ENCODE measurements around the gene DPP10.

DPP10 gene

DNA sequence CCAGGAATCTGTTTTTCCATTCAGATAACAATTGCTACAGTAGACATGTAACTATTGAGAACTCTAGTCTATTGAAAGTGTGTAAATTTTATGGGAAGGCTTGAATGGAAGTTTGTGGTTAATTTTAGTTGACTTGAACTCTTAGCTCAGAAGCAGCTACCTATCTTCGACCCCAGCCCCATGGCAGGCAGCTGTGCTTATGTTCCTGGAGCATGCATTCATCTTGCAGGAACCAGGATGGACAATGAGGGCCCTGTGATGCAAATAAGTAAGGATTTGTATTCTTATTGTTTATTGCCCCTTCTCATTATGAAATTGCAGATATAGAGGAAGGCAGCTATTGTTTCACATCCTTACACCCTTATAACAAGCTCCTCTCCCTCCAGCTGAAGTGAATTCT is 1252.2 kb downstream of the DPP10 start:
- Histone ChIP-seq H3K4me1 (ENCODE audit: control insufficient read depth in 1 of 2, insufficient read depth in 1 of 2, low read depth in 1 of 2, low read length in 1 of 2) (no peaks in the 10 kb centered on the region), H3K4me3 (ENCODE audit: low read depth in 1 of 2, low read length in 1 of 2) (no peak overlapping the region), H3K9me3 (no peaks in the 10 kb centered on the region), H3K27me3 (no peaks in the 10 kb centered on the region), H3K36me3 (no peaks in the 10 kb centered on the region), H3K27ac (no peak overlapping the region)
- TF ChIP-seq, protein P1, sequence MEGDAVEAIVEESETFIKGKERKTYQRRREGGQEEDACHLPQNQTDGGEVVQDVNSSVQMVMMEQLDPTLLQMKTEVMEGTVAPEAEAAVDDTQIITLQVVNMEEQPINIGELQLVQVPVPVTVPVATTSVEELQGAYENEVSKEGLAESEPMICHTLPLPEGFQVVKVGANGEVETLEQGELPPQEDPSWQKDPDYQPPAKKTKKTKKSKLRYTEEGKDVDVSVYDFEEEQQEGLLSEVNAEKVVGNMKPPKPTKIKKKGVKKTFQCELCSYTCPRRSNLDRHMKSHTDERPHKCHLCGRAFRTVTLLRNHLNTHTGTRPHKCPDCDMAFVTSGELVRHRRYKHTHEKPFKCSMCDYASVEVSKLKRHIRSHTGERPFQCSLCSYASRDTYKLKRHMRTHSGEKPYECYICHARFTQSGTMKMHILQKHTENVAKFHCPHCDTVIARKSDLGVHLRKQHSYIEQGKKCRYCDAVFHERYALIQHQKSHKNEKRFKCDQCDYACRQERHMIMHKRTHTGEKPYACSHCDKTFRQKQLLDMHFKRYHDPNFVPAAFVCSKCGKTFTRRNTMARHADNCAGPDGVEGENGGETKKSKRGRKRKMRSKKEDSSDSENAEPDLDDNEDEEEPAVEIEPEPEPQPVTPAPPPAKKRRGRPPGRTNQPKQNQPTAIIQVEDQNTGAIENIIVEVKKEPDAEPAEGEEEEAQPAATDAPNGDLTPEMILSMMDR (IDR thresholded peaks at IDR 0.05), result no peak

DNA sequence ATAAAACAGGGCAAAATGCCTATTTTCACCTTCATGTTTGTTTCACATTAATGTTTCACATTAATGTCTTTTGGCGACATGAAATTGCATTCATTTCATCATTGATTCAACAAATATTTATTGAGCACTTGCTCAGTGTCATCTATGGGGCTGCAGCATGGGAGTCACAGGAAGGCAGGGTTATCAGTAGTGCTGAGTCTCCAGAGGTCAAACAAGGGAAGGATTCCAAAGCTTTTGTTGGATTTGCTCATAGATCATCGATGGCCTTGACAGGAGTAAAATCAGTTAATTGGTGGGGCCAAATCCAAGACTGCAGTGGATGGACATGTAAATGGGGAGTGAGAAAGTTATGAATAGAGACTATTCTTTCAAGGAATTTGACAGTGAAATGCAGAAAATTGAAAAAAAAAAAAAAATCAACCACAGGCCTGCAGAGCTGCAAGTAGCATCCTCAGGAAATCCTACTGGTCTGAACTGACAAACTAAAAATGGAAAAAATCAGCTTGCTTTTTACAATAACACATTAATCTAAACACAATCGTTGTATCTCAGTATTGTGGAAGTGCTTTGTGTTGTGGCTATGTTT is 1290.8 kb downstream of the DPP10 start:
- Histone ChIP-seq H3K27ac (no peak overlapping the region), H3K36me3 (no peaks in the 10 kb centered on the region), H3K27me3 (no peaks in the 10 kb centered on the region), H3K4me1 (ENCODE audit: control insufficient read depth in 1 of 2, insufficient read depth in 1 of 2, low read depth in 1 of 2, low read length in 1 of 2) (no peaks in the 10 kb centered on the region), H3K4me3 (ENCODE audit: low read depth in 1 of 2, low read length in 1 of 2) (no peak overlapping the region), H3K9me3 (no peaks in the 10 kb centered on the region)
- TF ChIP-seq, protein P1 (IDR thresholded peaks at IDR 0.05), result no peak

GRCh38 chr2:115738111-115738510 is 1295.7 kb downstream of the DPP10 start:
- no peaks in the 10 kb centered on the region for H3K4me1 ChIP-seq (ENCODE audit: control insufficient read depth in 1 of 2, insufficient read depth in 1 of 2, low read depth in 1 of 2, low read length in 1 of 2)
- no peak overlapping the region for H3K27ac ChIP-seq
- H3K27me3 ChIP-seq, result no peaks in the 10 kb centered on the region
- TF ChIP-seq, protein P1 (IDR thresholded peaks at IDR 0.05), result no peak
- no peaks in the 10 kb centered on the region for H3K36me3 ChIP-seq
- no peaks in the 10 kb centered on the region for H3K9me3 ChIP-seq
- no peak overlapping the region for H3K4me3 ChIP-seq (ENCODE audit: low read depth in 1 of 2, low read length in 1 of 2)

DNA sequence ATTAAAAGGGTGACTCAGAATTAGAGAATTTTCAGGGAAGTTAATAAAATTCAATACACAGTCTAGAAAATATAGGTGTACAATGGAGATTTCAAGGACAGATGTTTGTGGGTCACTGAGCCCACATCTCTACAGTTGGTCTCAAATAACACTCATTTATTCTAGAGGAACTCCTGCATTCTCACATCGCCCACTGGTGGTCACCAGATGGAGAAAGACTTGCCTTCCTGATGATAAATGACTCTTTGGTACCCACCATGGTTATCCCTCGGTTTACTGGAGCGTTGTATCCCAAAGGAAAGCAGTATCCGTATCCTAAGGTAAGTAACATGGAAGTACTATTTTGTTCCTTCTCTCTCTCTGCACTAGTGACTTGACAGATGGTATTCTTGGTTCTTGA is 1297.1 kb downstream of the DPP10 start:
- TF ChIP-seq, protein P1 (IDR thresholded peaks at IDR 0.05), result no peak
- no peaks in the 10 kb centered on the region for H3K4me1 ChIP-seq (ENCODE audit: control insufficient read depth in 1 of 2, insufficient read depth in 1 of 2, low read depth in 1 of 2, low read length in 1 of 2)
- H3K27ac ChIP-seq, result no peak overlapping the region
- no peaks in the 10 kb centered on the region for H3K9me3 ChIP-seq
- H3K36me3 ChIP-seq, result no peaks in the 10 kb centered on the region
- no peak overlapping the region for H3K4me3 ChIP-seq (ENCODE audit: low read depth in 1 of 2, low read length in 1 of 2)
- no peaks in the 10 kb centered on the region for H3K27me3 ChIP-seq

DNA sequence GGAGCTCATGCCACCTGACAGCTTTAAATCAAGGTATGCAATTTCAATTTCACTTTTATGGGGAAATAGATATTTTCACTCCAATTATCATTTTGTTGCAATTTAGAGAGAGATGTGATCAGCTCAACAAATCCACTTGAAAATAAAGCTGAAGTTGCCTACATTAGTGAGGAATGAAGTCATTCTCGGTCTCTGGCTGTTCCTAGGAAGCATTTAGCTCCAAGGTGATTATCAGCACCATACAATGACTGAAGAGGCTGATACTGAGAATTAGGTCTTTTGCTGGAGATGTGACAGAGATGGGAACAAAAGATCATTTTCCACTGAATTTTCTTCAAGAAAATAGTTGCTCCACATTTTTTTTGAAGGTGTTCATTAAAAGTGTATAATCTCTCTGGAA is 1303.7 kb downstream of the DPP10 start:
- H3K27me3 ChIP-seq, result no peaks in the 10 kb centered on the region
- no peaks in the 10 kb centered on the region for H3K4me1 ChIP-seq (ENCODE audit: control insufficient read depth in 1 of 2, insufficient read depth in 1 of 2, low read depth in 1 of 2, low read length in 1 of 2)
- H3K36me3 ChIP-seq, result no peaks in the 10 kb centered on the region
- H3K27ac ChIP-seq, result no peak overlapping the region
- H3K9me3 ChIP-seq, result no peaks in the 10 kb centered on the region
- no peak overlapping the region for H3K4me3 ChIP-seq (ENCODE audit: low read depth in 1 of 2, low read length in 1 of 2)
- TF ChIP-seq, protein P1 (IDR thresholded peaks at IDR 0.05), result no peak

DNA sequence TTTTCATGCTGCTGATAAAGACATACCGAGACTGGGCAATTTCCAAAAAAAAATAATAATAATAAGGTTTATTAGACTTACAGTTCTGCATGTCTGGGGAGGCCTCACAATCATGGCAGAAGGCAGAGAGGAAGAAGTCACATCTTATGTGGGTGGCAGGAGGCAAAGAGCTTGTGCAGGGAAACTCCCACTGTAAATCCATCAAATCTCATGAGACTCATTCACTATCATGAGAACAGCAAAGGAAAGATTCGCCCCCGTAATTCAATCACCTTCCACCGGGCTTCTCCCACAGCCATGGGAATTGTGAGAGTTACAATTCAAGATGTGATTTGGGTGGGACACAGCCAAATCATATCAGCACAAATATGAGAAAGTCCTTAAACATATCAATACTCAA is 1314.8 kb downstream of the DPP10 start:
- H3K27ac ChIP-seq, result no peak overlapping the region
- H3K4me1 ChIP-seq (ENCODE audit: control insufficient read depth in 1 of 2, insufficient read depth in 1 of 2, low read depth in 1 of 2, low read length in 1 of 2), result no peaks in the 10 kb centered on the region
- H3K36me3 ChIP-seq, result no peaks in the 10 kb centered on the region
- TF ChIP-seq, protein P1 (IDR thresholded peaks at IDR 0.05), result no peak
- no peak overlapping the region for H3K4me3 ChIP-seq (ENCODE audit: low read depth in 1 of 2, low read length in 1 of 2)
- H3K9me3 ChIP-seq, result no peaks in the 10 kb centered on the region
- no peaks in the 10 kb centered on the region for H3K27me3 ChIP-seq

Data from neutrophil (primary cell).